Skeletal muscle tissue (tissue), 4 donors: Measurements from ENCODE around the gene PPHLN1. TPM values are rescaled to one million over a fixed set of nuclear protein-coding genes. Genes with fewer than 3 reads are reported as not detected.
"Not testable (repeated sequence)": the region's sequence is repeated elsewhere in the genome, so short reads cannot be mapped to it uniquely, and the experiment has no call there.

Experiments
- H3K27ac ChIP-seq: one replicate; pipeline ENCODE4 v1.7.0; 2013; ENCODE audit warnings: mild to moderate bottlenecking, low read depth, low read length, inconsistent platforms
- H3K27me3 ChIP-seq, 3 donors: one replicate each; pipeline ENCODE4 v1.7.0; 2013; ENCODE audit warnings: low read length in 3 of 3; ENCODE audit not compliant: control insufficient read depth in 3 of 3, insufficient read depth in 3 of 3
- H3K36me3 ChIP-seq, 3 donors: one replicate each; pipeline ENCODE4 v1.7.0; 2013; ENCODE audit warnings: low read length in 3 of 3; ENCODE audit not compliant: control insufficient read depth in 3 of 3, insufficient read depth in 3 of 3
- H3K4me1 ChIP-seq, 3 donors: one replicate each; pipeline ENCODE4 v1.7.0; 2013; ENCODE audit warnings: low read length in 3 of 3, mild to moderate bottlenecking in 3 of 3; ENCODE audit not compliant: control insufficient read depth in 3 of 3, insufficient read depth in 3 of 3
- H3K4me3 ChIP-seq, 3 donors: one replicate each; pipeline ENCODE4 v1.7.0; 2013; ENCODE audit warnings: low read length in 3 of 3
- H3K9ac ChIP-seq, 3 donors: one replicate each; pipeline ENCODE4 v1.7.0; 2013; ENCODE audit warnings: low read length in 3 of 3, mild to moderate bottlenecking in 3 of 3, moderate library complexity in 2 of 3, low read depth in 1 of 3
- H3K9me3 ChIP-seq, 3 donors: one replicate each; pipeline ENCODE4 v1.7.0; 2013; ENCODE audit warnings: low read length in 3 of 3; ENCODE audit not compliant: control insufficient read depth in 3 of 3
- total RNA-seq: library from RNA; depleted of rRNA; stranded (reverse); fragments of >200 nt; gene quantifications from one replicate; pipeline ENCODE4 v1.2.3, GENCODE V29; 2014
- donor health status: Osteomylitis.

PPHLN1 gene
- total RNA-seq, 1 donor from 2014 or later = 59.0 TPM

DNA sequence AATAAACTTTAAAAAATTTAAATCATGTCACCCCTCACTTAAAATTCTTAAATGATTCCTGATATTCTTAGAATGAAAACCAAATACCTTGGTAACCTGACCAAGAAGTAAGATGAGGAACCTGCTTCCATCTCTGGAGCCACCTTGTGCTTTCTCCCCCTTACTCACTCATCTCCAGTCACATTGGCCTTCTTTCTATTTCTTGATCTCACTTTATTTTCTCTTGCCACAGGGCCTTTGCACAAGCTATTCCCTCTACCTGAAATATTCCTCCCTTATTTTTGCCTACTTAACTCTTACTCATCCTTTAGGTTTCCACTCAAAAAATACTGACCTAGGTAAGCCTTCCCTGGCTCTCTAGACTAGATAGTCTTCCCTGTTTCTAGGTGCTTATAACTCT, 5.2 kb upstream of the PPHLN1 start:
- Histone ChIP-seq H3K27me3 (no peaks in the 10 kb centered on the region), H3K9me3 (no peaks in the 10 kb centered on the region), H3K4me3 (no peak overlapping the region), H3K27ac (no peak overlapping the region), H3K9ac (no peak overlapping the region), H3K4me1 (peaks cover 0 to 4% (median 0%) of the 10 kb centered on the region in 3 donors), H3K36me3 (peaks cover 0 to 32% (median 26%) of the 10 kb centered on the region in 3 donors)

DNA sequence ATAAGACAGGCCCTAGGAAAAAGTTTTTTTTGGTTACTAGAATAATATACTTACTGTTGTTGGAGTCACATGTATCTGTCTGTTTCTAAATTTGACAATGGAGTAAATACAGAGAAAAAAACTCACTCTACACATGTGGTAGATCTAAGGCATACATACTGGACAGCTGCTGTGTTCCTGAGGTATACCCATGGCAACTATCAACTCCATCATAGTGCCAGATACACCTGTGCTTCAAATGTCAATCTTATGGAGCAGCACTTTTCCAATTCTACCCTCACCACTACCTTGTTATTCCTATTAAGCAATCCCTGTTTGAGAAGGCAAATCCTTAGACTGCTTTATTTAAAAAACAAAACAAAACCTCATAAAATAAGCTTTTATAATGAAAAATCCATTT, 3.4 kb upstream of the PPHLN1 start:
- H3K9me3 ChIP-seq = no peaks in the 10 kb centered on the region
- no peaks in the 10 kb centered on the region for H3K27me3 ChIP-seq
- H3K9ac ChIP-seq = no peak overlapping the region
- H3K27ac ChIP-seq = no peak overlapping the region
- H3K4me1 ChIP-seq = peaks cover 10 to 14% (median 10%) of the 10 kb centered on the region in 3 donors
- no peak overlapping the region for H3K4me3 ChIP-seq
- peaks cover 0 to 21% (median 20%) of the 10 kb centered on the region in 3 donors for H3K36me3 ChIP-seq

DNA sequence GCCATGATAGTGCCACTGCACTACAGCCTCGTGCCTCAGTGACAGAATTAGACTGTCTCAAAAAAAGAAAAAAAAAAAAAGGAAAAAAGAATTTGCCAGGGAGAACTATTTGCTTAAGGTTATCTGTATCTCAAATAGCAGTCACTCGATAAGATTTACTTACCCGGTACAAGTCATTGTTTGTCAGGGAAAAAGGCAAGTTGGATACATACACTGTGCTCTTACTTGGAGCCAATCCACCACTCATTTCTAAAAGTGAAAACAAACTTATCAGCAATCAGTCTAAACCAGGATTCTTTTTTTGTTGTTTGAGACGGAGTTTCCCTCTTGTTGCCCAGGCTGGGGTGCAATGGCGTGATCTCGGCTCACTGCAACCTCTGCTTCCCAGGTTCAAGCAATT, 2.1 kb upstream of the PPHLN1 start:
- peaks cover 12 to 16% (median 15%) of the 10 kb centered on the region in 3 donors for H3K4me1 ChIP-seq
- H3K9me3 ChIP-seq = no peaks in the 10 kb centered on the region
- no peak overlapping the region for H3K27ac ChIP-seq
- no peaks in the 10 kb centered on the region for H3K27me3 ChIP-seq
- H3K9ac ChIP-seq = no peak overlapping the region
- peaks cover 0 to 21% (median 16%) of the 10 kb centered on the region in 3 donors for H3K36me3 ChIP-seq
- H3K4me3 ChIP-seq = no peak overlapping the region

DNA sequence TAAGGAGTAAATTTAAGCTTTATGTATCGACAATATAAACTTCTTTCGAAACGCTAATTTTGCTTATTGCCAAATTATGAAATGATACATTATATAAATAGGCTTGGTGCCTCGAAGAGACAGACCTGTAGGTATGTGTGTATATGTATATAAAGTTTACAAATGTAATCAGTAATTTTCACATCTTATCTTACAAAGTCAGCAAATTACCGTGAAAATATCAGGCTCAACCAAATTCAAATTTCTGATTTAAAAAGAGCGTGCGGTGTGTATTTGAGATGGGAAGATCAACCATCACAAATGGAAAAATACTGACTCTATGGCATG, 678 bp upstream of the PPHLN1 start:
- peaks cover 12 to 16% (median 15%) of the 10 kb centered on the region in 3 donors for H3K4me1 ChIP-seq
- H3K27me3 ChIP-seq = no peaks in the 10 kb centered on the region
- H3K9me3 ChIP-seq = no peaks in the 10 kb centered on the region
- H3K9ac ChIP-seq = peak overlapping the region; percentile 92 to 95 (median 94)
- peak overlapping the region; percentile 90 for H3K27ac ChIP-seq
- peaks cover 0 to 12% (median 11%) of the 10 kb centered on the region in 3 donors for H3K36me3 ChIP-seq
- peak overlapping the region; percentile 81 to 99 (median 89) for H3K4me3 ChIP-seq

DNA sequence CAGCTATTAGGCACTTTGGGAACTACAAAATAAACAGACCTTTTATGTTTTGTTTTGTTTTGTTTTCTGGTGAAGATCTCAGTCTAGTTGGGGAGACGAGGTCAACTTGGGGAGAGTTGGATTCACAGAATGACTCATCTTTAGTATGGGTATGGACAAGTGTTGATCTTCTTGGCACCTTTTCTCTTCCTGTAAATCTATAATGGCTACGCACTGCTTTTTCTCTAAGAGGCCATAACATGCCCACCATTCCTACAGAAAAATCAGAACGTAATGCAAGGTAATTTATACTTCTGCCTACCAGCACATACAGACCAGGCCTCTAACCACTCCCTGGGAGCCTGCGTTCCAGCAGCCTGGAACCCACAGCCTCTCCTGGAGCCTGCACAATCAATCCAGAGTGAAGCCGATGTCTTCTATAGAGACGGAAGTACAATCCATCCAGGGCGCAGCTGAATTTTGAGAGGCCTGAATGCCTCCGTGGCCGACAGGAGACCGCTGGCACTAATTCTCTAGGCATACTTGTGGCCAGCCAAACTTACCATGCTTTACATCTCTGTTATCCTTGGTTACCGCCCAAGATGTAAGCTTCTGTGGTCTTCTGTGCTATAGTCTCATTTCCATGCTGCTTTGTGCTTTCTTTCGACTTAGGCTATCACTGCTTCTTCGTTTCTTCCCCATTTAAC, 717 bp downstream of the PPHLN1 start:
- H3K4me3 ChIP-seq = peak overlapping the region; percentile 81 to 99 (median 89)
- H3K27ac ChIP-seq = peak overlapping the region; percentile 90
- peak overlapping the region; percentile 92 to 95 (median 94) for H3K9ac ChIP-seq

DNA sequence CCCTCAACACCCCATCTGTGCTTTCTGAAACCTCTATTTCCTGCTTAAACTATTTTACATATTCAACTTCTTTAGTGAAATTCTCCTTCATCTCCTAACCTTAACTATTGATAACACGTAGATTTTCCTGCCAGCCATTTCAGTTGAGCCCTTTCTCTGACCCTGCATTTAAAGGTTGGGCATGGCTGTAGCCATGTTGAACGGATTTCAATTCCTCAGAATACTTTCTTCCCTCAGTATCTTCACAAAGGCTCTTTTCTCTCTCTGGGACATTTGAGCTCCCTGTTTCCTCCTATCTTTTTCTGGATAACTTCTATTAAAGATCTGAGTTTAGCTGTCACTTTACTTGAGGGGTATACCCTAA, 1.2 kb downstream of the PPHLN1 start:
- Histone ChIP-seq H3K4me3 (peak overlapping the region; percentile 81 to 99 (median 89)), H3K27ac (no peak overlapping the region)

More for the DNA sequence above, 717 bp downstream of the PPHLN1 start:
- no peaks in the 10 kb centered on the region for H3K27me3 ChIP-seq
- H3K4me1 ChIP-seq = peaks cover 12 to 16% (median 15%) of the 10 kb centered on the region in 3 donors
- H3K9me3 ChIP-seq = no peaks in the 10 kb centered on the region
- H3K36me3 ChIP-seq = peaks cover 0 to 9% (median 9%) of the 10 kb centered on the region in 3 donors

DNA sequence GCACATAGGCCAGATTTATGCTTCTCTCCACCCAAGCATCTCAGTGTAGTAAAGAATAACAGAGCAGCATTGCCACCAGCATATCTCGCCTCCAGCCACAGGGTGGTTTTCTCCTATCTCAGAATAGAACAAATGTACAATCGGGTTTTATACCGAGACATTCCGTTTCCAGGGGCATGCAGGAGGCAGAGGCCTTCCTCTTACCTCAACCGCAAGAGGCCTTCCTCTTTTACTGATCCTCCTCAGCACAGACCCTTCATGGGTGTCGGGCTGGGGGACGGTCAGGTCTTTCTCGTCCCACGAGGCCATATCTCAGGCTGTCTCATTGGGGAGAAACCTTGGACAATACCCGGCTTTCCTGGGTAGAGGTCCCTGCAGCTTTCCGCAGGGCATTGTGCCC, 4.1 kb downstream of the PPHLN1 start:
- peaks cover 12 to 16% (median 15%) of the 10 kb centered on the region in 3 donors for H3K4me1 ChIP-seq
- H3K9me3 ChIP-seq, H3K9ac ChIP-seq, H3K4me3 ChIP-seq, H3K27ac ChIP-seq, H3K27me3 ChIP-seq, H3K36me3 ChIP-seq: not testable (repeated sequence)

More for the DNA sequence above, 1.2 kb downstream of the PPHLN1 start:
- H3K4me1 ChIP-seq = peaks cover 12 to 16% (median 15%) of the 10 kb centered on the region in 3 donors
- H3K9ac ChIP-seq = peak overlapping the region; percentile 92 to 95 (median 94)
- peaks cover 0 to 9% (median 8%) of the 10 kb centered on the region in 3 donors for H3K36me3 ChIP-seq
- H3K27me3 ChIP-seq = no peaks in the 10 kb centered on the region
- H3K9me3 ChIP-seq = no peaks in the 10 kb centered on the region

DNA sequence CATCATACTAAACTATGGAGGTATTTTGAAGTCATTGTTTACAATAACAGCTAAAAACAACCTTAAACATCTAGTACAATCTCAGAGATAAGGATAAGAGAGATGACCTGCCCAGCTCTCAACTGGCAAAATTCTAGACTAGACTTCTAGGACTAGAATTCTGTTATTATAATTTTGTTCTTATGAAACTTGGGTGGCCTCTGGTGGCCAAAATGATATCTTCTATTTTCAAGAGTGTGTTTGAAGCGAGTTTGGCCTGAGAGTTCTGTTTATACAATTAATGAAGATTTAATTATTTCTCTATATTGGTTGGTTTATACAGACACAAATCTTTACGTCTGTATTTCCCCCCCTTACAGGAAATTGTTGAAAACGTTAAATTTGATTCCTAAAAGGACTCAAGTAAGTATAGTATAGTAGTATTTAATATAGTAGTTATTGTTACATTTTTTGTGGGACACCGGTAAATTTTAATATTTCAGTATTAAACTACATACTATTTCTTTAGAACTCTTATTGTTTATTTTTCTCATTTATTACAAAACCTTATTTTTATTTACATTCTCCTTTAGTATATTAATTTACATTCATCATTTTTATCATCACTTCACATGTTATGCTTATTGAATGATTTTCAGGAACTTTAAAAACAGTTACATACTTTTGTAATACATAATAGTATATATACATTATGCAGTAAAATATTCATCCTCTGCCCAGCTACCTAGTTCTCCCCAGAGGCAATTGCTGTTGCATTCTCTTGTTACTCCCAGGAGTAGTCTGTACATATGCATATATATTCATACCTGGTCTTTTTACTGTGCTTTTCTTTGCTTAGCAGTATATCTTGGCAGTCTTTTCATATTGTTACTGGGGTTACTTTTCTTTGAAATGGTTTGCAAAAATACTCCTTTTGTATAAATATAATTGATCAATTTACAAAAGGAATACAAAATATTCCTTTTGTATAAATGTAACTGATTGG, 6.6 kb downstream of the PPHLN1 start:
- Histone ChIP-seq H3K9me3 (no peaks in the 10 kb centered on the region), H3K4me3 (no peak overlapping the region), H3K9ac (no peak overlapping the region), H3K36me3 (peaks cover 3 to 6% (median 4%) of the 10 kb centered on the region in 3 donors), H3K27me3 (no peaks in the 10 kb centered on the region), H3K27ac (no peak overlapping the region), H3K4me1 (peaks cover 1 to 5% (median 2%) of the 10 kb centered on the region in 3 donors)

DNA sequence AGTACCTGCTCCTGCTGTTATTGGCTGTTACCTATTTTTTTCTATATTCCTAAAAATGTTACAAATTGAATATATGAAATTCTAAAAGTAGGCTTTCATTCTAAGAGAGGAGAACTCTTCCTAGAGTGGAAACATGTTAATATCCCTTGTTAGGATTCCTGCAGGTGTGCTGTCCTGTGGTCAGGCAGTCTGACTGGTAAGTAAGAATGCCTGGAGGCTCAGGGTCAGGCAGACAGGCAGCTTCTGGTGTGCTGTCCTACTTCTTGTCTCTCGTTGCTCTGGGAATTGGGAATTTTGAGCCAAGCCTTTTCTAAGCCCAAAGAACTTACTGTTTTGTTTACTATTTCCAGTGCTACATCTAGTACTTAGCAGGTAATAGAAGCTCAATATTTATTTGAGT, 10.3 kb downstream of the PPHLN1 start:
- Histone ChIP-seq H3K4me3 (no peak overlapping the region), H3K9ac (no peak overlapping the region), H3K4me1 (no peaks in the 10 kb centered on the region), H3K36me3 (peaks cover 3 to 8% (median 4%) of the 10 kb centered on the region in 3 donors), H3K9me3 (no peaks in the 10 kb centered on the region), H3K27me3 (no peaks in the 10 kb centered on the region), H3K27ac (no peak overlapping the region)

DNA sequence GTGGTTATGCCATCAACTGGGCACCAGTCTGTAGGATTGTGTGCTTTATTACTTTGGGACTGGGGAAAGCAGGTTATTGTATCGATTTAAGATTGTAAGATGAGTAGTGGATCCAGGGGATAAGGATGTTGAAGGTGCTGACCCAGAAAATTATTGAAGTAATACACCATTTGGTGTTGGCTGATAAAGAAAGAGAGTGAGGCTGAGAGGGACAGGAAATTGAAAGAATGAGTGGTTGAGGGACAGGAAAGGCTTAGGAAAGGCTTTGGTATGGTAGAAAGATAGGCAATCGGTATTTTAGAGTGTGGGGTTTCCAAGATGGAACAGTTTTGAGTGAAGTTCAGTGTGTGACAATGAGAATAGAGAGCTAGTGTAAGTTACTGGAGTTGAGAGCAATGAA, 12.3 kb downstream of the PPHLN1 start:
- Histone ChIP-seq H3K27me3 (no peaks in the 10 kb centered on the region), H3K4me3 (no peak overlapping the region), H3K9ac (no peak overlapping the region), H3K27ac (no peak overlapping the region), H3K4me1 (no peaks in the 10 kb centered on the region), H3K9me3 (no peaks in the 10 kb centered on the region), H3K36me3 (peaks cover 3 to 8% (median 4%) of the 10 kb centered on the region in 3 donors)
